Measurements from ENCODE around the gene TMEM125.
A peak's percentile ranks its signal among the peaks of the same experiment; 100 is the strongest.

The TMEM125 gene

GRCh38 chr1:43237121-43237520, 32.7 kb upstream of the TMEM125 start:
- no peak for TF ChIP-seq ZFX (IDR thresholded peaks at IDR 0.05; ENCODE audit: borderline replicate concordance)
- no peak for TF ChIP-seq CTCF (IDR thresholded peaks at IDR 0.05)
- H3K27ac ChIP-seq = no peak overlapping the region

GRCh38 chr1:43238085-43238484, 31.7 kb upstream of the TMEM125 start:
- TF ChIP-seq CTCF (IDR thresholded peaks at IDR 0.05) (peak; percentile 70), ZFX (IDR thresholded peaks at IDR 0.05; ENCODE audit: borderline replicate concordance) (no peak)
- no peak overlapping the region for H3K27ac ChIP-seq

DNA sequence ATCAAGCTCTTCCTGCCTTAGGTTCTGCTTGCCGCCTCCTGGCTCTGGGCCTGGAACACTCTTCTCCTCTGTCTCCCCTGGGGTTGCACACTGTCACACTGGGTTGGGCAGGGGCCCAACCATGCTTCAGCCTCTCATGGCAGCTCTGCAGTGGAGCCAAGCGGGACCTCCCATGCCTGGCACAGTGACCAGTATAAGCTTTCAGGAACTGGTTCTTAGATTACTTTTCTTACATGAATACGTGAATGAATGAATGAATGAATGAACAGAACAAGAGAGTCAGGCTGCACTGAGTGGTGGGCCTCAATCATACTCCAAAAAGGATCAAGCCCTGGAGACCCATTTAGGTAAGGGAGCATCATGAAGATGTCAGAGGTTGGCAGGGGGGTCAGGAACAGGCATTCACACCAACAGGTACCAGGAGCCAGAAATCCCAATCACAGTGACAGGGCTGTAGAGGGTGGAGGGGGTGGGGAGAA, 30.8 kb upstream of the TMEM125 start:
- no peak for TF ChIP-seq CTCF (IDR thresholded peaks at IDR 0.05)
- TF ChIP-seq ZFX (IDR thresholded peaks at IDR 0.05; ENCODE audit: borderline replicate concordance) = no peak
- H3K27ac ChIP-seq = no peak overlapping the region

- H3K27ac ChIP-seq = no peak overlapping the region
- TF ChIP-seq CTCF (IDR thresholded peaks at IDR 0.05) (no peak), ZFX (IDR thresholded peaks at IDR 0.05; ENCODE audit: borderline replicate concordance) (no peak)
These were observed 30.3 kb upstream of the TMEM125 start for GRCh38 chr1:43239484-43239883.

GRCh38 chr1:43241413-43241836, 28.4 kb upstream of the TMEM125 start:
- H3K27ac ChIP-seq = no peak overlapping the region
- TF ChIP-seq CTCF (IDR thresholded peaks at IDR 0.05) = no peak

DNA sequence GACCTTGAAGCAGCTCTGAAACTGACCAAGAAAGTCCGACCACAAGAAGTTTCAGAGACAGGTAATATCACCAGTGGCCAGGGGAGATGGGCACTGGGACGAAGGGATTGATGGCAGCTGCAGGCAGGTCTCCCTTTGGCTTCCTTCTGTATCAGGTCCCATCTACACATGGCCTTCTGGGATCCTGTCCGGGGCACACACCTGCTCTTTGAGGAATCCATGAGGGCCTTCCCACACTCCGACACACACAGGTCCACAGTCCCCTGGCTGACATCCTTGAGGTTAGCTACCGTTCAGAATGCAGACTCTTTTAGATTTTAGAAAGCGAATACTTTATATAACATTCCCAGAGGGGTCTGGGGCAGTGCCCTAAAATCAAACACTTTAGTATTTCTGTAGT, 26.5 kb upstream of the TMEM125 start:
- TF ChIP-seq ZFX (IDR thresholded peaks at IDR 0.05; ENCODE audit: borderline replicate concordance) (no peak), CTCF (IDR thresholded peaks at IDR 0.05) (no peak)
- H3K27ac ChIP-seq = no peak overlapping the region

DNA sequence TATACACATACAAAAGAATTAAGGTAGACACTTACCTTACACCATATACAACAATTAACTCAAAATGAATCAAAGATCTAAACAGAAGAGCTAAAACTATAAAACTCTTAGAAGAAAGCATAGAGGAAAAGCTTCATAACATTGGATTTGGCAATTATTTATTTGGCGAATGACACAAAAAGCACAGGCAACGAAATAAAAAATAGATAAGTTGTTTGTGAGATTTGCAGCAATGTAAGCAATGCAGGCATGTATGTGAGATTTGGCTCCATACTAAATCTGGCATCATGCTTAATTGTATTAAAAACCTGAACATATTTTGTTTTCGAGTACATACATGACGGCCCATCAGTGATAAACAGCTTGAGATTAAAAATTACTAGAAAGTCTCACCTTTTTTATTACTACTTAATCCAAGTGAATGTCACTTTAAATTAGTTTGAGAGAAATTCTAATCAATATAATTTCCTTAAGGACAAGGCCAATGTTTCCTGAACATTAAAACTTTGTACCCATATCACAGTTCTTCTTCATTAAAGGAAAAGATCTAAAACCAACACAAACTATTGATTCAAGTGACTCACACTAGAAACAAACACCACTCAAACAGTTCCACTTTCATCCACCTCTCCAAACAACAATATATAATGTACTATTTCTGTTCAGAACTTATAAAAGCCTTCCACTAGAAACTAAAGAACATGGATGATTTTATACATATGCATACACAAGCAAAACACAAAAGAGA, 23.1 kb upstream of the TMEM125 start:
- no peak overlapping the region for H3K27ac ChIP-seq
- TF ChIP-seq CTCF (IDR thresholded peaks at IDR 0.05) (no peak), ZFX (IDR thresholded peaks at IDR 0.05; ENCODE audit: borderline replicate concordance) (no peak)
